Stimulated activated CD4-positive, alpha-beta T cell treated with anti-CD3 and anti-CD28 coated beads, Interleukin-2, amount 100 ng/mL, for 24 hours (primary cell): ENCODE measurements around the gene RAB26.
"Not testable (repeated sequence)": the region's sequence is repeated elsewhere in the genome, so short reads cannot be mapped to it uniquely, and the experiment has no call there.

Experiments
- DNase-seq, 2 donors: peaks; one replicate each; pipeline ENCODE4 v3.0.0-alpha.2; 2020

The RAB26 gene

GRCh38 chr16:2199095-2199494, 50.7 kb downstream of the RAB26 start:
- no peak for DNase-seq

- DNase-seq, result no peak
These were observed 51.3 kb downstream of the RAB26 start for GRCh38 chr16:2199621-2200139.

DNA sequence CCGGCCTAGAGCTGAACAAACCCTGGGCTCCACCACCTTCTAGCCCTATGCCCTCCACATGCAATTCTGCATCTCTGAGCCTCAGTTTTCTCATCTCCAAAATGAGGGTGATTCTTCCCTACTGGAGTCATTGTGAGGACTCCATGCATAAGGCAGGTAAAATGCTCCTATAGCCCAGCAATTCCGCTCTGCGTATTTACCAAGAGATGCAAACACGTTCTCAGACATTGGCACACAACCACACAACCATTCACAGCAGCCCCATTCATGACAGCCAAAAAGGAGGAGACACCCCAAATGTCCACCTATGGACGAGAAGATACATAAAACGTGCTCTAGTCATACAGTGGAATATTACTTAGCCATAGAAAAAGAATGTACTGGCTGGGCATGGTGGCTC, 51.9 kb downstream of the RAB26 start:
- no peak for DNase-seq

DNA sequence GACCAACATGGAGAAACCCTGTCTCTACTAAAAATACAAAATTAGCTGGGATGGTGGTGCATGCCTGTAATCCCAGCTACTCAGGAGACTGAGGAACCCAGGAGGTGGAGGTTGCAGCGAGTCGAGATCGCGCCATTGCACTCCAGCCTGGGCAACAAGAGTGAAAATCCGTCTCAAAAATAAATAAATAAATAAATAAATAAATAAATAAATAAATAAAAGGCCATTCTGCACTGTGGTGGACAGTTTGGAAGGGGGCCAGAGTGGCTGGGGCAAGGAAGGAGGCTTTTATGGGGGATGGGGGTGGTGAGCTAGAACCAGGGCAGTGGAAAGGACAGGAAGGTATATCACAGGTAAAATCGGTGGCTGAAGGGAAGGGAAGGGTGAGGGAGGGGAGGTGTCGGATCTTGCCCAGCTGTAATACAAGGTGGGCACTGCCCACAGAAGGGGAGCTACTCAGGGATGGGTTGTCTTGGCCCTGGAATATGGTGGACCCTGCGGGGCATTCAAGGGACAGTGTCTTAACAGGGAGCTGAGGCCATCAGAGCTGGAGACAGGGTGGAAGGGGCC, 54.8 kb downstream of the RAB26 start:
- not testable (repeated sequence) for DNase-seq
